ENCODE data around the gene TRIM49C.
"Not testable (repeated sequence)": the region's sequence is repeated elsewhere in the genome, so short reads cannot be mapped to it uniquely, and the experiment has no call there.

TRIM49C gene

GRCh38 chr11:90030806-90031205 lies at the start of gene TRIM49C:
Gene TRIM49C, plus strand, starts transcription at chr11:90031106. Its CDS starts 4,106 bp downstream, at chr11:90035212.
- not testable (repeated sequence) for DNase-seq

GRCh38 chr11:90024184-90024583 lies 6.7 kb upstream of the TRIM49C start:
- not testable (repeated sequence) for DNase-seq

GRCh38 chr11:90051591-90052209 lies 20.8 kb downstream of the TRIM49C start:
- not testable (repeated sequence) for DNase-seq

GRCh38 chr11:90052311-90052710 lies 21.4 kb downstream of the TRIM49C start:
- DNase-seq: not testable (repeated sequence)

- DNase-seq: not testable (repeated sequence)
Observed at GRCh38 chr11:90053545-90053944, 22.6 kb downstream of the TRIM49C start.

- not testable (repeated sequence) for DNase-seq
Observed at GRCh38 chr11:90085650-90086049, 54.7 kb downstream of the TRIM49C start, which contains the start of gene UBTFL1. Gene UBTFL1, plus strand, starts transcription at chr11:90085950. Its CDS starts 0 bp downstream, at chr11:90085950.

- DNase-seq: not testable (repeated sequence)
Observed at GRCh38 chr11:90088731-90089130, 57.8 kb downstream of the TRIM49C start.
